Measurements from ENCODE around the gene NAV2.
A peak's percentile ranks its signal among the peaks of the same experiment; 100 is the strongest.

Gene NAV2

DNA sequence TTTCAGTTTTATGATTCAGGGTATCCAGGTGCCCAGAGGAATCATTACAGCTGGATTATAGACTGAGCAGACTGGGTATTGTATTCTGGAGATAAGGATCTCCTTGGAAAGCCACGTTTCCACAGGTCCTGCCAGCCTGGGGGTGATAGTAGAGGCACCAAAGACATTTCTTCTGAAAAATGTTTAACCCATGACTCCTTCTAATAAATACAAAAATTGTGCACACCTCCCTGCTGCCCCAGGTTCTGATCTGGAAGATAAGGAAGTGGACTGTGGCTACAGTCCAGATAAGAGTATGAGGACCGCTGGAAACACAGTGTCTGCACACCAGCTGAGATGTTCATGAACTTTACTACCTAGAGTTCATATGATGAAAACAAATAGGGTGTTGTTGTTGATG is 255.2 kb downstream of the NAV2 start:
- no peak for DNase-seq (ENCODE audit: low spot score)
- no peak for FAIRE-seq

DNA sequence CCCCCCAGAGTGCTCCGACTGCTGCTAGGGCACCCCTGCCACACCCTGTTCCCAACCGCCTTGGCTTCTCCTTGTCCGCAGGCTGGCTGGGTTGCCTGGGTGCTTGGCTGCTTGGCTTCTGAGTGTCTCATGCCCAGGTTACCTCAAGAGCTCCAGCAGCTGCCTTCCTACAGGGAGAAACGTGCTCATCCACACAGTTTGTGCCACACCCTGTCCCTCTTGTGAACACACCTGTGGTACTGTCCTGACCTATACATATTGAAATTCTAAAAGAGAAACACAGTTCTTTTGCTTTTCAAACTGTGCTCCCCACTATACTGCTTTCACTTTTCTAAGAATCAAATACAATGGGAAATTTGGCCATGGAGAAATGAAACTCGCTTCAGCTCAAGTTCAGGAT is 256.2 kb downstream of the NAV2 start:
- FAIRE-seq (no peak), DNase-seq (ENCODE audit: low spot score) (no peak)

DNA sequence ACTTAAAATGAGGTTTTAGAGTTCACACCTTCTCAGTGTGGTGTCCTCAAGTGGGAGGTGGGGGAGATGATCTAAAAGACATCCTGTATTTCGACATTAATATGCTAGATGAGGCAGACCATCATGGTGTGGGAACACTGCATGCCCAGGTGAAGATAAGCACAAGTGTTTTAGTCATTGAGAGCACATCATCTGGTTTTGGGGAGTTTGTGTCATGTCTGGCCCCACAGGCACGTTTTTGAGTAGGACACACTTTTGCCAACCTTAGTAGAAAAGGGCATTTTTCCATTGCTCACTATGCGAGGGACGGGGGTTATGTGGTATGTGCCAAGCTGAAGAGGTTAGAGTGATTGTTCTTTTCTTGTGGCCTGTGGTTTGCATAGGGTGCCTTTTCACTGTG is 258.3 kb downstream of the NAV2 start:
- FAIRE-seq (no peak), DNase-seq (ENCODE audit: low spot score) (no peak)

DNA sequence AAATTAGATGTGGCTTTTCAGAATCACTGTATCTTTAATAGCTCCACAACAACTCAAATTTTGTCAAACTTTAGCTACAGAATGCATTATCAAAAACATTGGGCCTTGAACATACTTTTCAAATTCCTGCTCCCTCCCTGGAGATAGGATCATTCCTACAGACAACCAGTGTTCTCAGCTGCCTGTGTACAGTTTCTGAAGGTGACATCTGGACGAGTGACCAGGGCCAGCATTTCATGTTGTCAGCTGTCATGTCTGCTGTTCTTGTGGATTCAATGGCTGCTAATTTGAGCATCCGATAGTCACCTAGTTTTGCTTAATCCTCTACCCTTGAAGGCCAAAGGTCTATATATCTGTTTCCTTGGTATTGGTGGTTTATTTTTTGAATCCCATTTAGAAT is 259.5 kb downstream of the NAV2 start:
- no peak for FAIRE-seq
- no peak for DNase-seq (ENCODE audit: low spot score)

DNA sequence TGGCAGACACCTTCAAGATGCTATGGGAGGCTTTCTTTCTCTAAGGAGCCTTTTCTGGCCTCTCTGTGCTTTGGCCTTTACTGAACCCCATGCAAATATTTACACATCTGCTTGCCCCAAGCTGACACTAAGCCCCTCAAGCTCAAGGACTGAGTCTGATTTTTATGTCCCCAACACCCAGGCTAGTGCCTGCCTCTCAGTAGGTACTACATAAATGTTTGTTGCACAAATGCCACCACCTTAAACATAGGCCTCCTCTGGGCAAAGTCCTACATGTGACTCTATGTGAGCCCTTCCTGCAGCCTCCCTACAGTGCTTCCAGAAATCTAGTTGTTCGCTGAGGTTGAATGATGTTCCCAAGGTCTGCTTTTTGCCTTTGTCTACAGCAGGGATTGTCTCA is 260.0 kb downstream of the NAV2 start:
- DNase-seq (ENCODE audit: low spot score) = no peak
- no peak for FAIRE-seq

DNA sequence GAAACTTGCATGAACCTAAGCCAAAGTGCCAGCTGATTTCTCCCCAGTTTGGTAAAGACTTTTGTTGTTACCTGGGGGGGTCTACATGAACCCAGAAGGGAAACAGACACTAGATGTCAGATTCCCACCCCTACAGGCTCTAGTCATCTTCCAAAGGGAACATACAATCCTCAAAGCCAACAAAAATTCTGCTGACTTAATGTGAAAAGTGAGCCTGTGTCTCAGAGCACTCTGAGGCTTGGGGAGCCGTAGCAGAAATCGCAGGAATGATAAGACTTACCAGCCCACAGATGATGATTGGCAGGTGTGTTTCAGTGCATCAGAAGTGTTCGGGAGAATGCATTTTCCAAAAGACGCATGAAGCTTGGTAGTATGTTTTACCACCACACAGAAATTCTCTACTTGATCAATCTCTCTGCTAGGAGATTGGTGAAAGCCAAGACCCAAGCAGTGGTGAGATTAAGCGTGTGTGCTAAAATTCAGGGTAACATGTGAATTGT is 260.5 kb downstream of the NAV2 start:
- FAIRE-seq (no peak), DNase-seq (ENCODE audit: low spot score) (no peak)

DNA sequence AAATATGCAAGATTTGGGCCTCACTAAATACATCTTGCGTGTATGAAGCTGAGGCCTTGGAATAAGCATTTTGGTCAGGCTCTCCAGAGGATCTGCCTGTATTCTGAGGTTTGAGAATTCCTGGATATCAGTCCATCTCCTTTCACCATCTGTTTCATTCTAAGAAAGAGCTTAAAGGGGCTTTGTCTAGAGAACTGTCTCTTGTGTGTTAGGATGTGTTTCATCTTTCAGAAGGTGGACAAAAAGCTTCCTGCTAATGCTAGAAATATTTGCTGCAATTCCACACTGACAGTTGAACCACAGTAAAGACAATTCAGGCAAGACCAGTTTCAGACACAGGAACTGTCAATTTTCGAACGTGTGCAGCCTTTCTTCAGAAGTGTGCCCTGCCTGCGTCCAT is 262.2 kb downstream of the NAV2 start:
- FAIRE-seq (no peak), DNase-seq (ENCODE audit: low spot score) (no peak)

DNA sequence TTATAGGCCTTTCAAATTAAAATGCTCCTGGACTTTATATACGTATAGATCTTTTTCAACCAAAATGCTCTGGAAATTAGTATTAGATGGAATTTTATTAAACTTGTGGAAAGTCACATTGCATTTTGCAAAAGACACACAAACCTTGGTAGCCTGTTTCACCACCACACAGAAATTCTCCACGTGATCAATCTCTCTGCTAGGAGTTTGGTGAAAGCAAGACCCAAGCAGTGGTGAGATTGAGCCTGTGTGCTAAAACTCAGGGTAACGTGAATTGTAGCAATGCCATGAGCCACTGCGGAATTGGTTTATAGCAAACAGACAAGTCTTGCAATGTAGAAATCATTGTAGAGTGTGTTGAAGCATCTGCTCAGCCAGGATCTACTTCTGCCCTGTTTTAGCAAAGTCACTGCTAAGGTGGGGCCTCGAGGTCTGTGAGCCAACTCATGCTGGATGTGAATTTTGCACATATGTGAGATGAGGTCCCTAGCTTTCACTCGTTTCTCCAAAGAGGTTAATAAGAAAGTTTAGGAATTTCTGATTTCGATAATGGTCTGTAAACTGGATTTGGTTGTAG is 262.9 kb downstream of the NAV2 start:
- FAIRE-seq (no peak), DNase-seq (ENCODE audit: low spot score) (no peak)

DNA sequence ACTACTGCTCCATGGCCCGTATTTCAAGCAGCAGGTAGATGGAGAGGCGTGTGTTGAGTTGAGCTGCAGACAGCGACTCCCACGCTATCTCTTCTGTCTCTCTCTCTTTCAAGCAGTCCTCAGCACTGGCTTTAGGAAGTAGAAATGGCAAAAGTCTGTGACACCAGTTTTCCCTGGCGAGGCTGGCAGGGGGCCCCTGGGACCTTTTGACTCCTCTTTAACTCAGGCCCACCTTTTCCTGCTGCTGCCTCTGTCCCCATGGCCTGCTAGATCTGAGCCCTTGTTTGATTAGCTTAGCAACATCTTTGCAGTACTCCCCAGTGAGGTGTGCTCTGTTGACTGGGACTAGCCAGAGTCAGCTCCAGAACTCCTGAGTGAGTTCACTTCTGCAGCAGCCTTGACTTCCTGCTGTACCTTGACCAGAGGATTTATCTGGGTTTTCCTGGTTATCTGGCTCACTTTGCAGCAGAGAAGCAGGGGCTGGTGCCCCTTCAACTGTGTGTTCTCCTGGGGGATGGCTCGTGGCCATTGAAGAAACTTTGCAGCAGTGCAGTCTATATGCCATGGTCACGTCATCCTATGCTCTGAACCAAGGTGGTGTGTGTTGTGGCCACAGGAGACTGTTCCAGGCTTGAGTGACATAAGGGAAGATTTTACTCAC is 263.8 kb downstream of the NAV2 start:
- DNase-seq (ENCODE audit: low spot score) (no peak), FAIRE-seq (no peak)

DNA sequence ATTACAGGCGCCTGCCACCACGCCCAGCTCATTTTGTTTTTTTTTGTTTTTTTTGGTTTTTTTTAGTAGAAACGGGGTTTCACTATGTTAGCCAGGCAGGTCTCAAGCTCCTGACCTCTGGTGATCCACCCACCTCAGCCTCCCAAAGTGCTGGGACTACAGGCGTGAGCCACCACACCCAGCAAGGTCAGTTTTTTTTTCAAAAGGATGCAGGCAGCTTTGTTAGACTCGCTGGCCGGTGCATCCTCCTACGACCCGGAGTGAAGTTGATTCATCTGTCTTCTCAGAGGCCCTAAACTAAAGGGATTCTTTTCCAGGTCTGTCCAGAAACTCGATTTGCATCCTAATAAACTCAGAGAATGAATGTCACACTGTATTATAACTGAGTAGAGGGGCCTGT is 265.3 kb downstream of the NAV2 start:
- DNase-seq (ENCODE audit: low spot score) = no peak

DNA sequence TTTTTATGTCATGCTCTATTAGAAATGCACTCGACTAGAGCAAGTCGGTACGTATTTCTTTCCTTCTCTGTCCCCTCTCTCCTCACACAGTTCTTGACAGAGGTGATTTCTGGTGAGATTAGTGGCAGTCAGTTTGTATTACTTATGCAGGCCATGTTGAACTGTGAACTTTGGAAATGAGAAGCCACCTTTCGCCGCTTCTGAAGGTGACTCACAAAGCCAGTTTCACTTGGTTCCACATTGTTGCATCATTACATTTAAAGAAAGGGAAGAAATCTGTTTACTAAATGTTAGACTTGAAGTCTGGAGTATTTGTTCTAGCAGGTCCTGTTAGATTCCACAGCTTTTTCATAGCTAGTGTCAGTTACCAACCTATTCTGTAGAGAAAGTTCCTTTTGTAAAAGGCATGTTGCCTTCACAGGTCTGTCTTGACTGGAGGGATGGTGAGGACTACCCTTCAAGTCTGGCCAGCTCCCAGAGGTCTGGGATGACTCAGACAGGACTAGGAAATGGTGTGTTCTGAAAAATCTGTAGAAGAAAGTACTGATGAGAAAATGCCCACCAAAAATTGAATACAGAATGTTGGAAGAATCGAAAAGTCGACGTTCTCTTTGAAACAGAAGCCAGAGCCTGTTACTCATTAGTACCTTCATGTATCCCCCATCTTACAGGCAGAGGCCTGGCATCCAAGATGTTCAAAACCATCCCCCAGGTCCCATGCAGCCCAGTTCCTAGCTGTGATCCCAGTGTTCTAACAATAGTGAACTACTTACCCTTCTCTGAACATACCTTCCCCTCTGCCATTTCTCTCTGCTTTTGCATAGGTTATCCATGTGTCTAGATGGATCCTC is 266.3 kb downstream of the NAV2 start:
- DNase-seq (ENCODE audit: low spot score) (peak; percentile 46), FAIRE-seq (peak; percentile 56)

More for the DNA sequence above, 265.3 kb downstream of the NAV2 start:
- no peak for FAIRE-seq

DNA sequence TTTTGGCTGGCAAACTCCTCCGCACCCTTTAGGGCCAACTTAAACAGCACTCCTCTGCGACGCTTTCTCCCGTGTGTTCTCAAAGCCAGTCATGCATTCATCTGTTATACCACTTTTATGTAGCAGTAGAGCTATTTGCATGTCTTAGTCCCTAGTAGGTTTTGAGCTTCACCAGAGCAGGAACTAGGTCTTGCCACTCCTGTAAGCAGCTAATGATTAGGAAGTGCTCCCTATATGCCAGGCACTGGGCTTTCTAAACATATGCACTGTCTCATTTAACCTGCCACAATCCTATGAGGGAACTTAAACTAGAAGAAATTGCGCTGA is 266.8 kb downstream of the NAV2 start:
- no peak for FAIRE-seq
- DNase-seq (ENCODE audit: low spot score) = no peak

DNA sequence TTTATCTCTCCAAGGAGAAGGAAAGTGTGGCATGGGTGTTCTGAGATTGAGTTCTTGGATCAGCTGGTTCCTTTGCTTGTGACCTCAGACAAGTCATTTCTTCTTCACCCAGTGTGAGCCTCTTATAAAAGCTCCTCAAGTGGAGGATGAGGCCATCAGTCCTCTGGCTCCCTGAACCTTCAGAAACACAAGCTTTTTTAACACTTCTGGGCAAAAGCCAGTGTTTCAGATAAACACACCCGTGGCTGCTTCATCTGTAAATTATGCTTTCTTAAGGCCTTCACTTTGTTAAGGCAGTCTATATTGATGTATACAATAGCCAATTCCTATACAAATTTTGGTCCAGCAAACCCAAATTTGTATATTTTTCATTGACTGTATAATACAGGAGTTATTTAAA is 267.8 kb downstream of the NAV2 start:
- no peak for FAIRE-seq
- DNase-seq (ENCODE audit: low spot score) = no peak

DNA sequence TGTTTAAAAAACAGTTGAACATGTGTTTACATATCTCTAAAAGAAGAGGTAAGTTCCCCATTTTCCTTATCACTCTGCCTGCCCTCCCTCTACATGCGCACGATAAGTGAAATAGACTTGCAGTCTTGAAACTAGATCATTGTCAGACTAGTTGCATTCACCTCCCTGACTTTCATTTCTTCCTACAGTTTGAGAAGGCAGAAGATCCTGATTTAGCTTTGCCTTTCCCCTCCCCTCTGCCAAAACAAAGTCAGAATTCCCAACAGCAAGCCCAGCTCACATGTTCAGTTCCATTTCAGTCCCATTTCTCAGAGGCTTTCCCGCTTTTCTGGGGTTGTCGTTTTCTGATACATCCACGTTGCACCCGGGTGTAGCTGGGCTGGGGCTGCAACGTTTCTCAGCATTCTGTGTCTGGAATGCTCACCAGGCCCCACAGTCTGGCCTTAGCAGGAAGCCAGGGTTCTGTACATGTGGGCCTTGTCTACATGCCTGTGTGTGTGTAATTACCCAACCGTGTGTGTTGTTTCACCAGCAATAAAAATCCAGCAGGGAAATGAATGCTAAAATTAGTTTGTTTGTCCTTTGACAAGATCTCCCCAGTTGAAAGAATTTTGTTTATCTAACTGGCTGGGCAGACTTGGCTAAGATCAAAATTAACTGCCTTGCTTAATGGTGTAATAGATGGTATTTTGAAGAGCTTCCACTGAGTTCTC is 268.5 kb downstream of the NAV2 start:
- FAIRE-seq = no peak
- no peak for DNase-seq (ENCODE audit: low spot score)

DNA sequence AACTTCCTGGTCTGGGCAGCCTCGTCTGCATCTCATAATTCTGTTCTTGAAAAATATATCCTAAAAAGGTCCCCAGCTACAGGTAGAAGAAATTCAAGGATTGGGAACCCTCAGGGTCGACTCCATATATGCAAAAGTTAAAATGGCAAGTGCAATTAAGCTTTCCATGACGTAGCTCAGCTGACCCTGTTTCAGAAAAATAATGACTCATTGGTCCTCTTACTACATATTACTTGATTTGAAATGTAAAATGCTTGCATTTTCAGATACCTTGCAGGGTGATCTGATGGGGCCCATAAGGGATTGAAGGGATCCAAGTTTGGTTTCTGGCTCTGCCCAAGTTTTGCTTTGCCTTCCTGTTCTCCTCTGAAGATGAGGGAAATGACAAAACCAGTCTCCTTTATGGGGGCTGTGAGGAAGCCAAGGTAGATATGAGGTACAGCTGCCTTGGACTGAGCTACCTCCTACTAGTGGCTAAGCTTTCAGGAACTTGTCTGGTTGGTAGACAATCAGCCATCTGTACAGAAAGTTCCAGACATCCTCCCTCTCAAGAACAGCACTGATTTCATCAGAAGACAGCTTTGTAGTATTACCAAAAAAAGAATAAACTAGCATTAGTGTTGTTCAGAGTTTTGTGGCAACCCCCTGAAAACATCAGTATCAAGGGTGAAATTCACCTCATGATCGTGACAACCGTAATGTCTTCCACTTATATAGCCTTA is 270.3 kb downstream of the NAV2 start:
- no peak for FAIRE-seq
- no peak for DNase-seq (ENCODE audit: low spot score)

DNA sequence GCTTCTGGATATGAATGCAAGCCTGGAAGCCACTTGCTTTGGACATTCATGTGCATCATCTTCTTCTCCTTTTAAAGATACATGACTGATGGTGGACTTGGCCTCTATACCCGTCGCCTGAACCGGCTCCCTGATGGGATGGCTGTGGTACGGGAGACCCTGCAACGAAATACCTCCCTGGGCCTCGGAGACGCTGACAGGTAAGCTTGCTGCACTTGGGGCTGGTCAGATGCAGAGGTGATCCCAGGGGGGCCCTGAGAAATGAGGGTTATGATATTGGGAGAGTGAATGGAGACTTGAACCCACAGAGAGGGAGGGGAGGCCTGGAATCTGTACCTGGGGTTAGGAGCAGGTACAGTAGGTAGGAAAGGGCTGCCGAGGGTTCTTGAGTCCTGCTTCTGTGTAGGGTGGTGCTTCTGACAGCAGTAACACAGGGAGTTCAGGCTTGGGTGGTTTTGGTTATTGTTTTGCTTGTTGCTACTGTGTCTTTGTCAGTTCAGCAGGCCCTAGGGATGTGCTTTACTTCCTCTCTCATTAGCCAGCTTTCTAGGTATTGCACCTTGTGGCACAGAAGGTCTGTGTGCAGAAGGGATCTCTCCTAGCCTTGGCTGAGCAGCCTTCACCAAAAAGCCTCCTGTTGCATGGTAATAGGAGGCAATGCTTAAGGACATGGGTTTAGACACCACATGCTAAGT is 271.6 kb downstream of the NAV2 start:
- DNase-seq (ENCODE audit: low spot score) = no peak
- no peak for FAIRE-seq

DNA sequence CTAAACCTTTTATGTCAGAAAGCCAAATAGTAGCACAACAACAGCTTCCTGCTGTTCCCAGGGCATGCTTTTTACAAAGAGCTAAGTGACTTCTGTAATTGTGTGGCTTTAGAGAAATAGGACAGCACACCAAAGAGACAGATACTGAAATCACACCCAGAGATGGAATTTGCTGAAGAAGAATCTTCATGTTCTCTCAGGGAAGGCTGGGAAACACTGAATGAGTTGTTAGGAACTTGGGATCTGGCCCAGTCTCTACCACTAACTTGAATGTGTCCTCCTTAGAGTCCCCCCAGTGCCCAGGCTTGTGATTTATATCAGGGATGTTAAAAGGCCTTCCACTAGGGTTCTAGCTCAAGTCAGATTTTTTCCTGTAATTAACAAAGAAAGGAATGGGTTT is 272.5 kb downstream of the NAV2 start:
- no peak for FAIRE-seq
- DNase-seq (ENCODE audit: low spot score) = no peak

DNA sequence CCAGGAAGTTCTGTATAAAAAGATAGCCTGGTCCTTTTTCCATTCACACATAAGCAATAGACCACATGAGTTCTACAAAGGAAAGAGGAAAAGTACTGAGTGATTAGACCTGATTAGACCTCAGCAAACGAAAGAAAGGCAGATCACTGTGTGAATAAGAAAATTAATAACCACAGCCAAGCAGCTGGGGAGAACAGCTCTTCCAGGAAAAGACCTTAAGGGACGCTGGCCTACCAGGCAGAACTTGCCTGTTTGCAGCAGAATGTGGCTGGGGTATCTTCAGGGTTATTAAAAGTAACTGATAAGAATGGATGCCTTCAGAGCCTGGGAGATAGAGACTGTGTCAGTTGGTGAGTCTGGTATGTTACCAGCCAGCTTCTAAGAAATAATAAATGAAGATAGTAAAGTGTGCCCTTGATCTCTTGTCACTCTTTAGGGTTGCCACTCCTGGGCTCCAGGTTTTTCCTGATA is 274.7 kb downstream of the NAV2 start:
- DNase-seq (ENCODE audit: low spot score) (no peak), FAIRE-seq (no peak)

DNA sequence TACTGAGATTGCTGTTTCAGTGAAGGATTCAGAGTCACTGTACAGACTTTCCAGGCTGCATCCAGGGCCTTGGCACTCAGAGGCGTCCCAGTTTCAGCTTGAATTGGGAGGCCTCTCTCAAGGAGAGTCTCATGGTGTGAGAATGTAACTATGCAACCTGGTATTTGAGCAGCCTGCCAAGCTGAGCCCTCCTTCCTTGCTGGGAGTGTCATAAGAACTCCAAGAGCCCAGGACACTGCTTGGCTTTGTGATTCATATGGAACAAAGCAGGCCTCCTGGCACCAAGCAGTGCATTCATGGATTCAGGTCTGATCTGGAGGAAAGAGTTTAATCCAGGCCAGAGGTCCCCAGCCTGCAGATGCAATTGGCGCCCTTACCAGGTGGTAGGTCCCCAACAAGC is 276.0 kb downstream of the NAV2 start:
- DNase-seq (ENCODE audit: low spot score) = no peak
- no peak for FAIRE-seq

DNA sequence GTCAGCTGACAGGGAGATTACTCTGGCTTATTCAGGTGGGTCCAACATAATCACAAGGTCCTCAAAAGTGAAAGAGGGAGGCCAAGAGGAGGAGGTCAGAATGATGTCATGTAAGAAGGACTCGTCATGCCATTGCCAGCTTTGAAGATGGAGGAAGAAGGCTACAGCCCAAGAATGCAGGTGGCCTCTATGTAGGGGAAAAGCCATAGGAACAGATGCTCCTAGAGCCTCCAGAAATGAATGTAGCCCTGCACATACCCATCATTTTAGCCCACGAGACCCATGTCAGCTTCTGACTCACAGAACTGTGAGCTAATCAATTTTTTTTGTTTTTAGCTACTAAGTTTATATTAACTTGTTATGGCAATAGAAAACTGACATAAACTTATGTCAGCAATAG is 276.6 kb downstream of the NAV2 start:
- FAIRE-seq (no peak), DNase-seq (ENCODE audit: low spot score) (no peak)

DNA sequence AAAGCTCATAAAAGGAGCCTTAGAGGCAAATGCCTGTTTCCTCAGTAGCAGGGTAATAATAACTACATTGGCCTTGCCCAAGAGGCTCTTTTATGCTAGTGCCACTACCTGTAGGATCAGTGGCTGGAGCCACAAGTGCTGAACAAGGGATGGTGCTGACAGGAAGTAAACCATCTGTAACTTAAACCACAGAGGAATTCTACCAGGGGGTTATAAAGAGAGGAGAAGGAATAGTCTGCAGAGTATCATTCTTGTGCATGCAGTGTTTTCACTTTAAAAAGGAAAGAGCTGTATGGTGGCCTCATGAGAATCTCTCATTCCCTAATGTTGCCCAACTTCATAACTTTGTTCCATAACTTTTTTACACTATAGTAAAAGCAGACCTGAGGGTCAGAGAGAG is 279.5 kb downstream of the NAV2 start:
- DNase-seq (ENCODE audit: low spot score) = no peak
- no peak for FAIRE-seq
